K562 (cell line): Measurements from ENCODE around the gene NMRAL1. TPM values are rescaled to one million over a fixed set of nuclear protein-coding genes. Genes with fewer than 3 reads are reported as not detected.

Source experiments
- ATAC-seq: fragments of 200-7000 bp; cut with Tn5 transposase; 3 replicates; pipeline ENCODE4 v1.9.1; 2020; ENCODE audit warnings: moderate library complexity
- BruUV-seq: library from RNA; stranded (reverse); fragments of 400-500 nt; replicated peaks from 2 replicates; lab custom pipeline; 2021; lab: Mats Ljungman, UMichigan
- CTCF ChIA-PET: fragments of 300-600 bp; formaldehyde crosslinking; extraction: SDS; loops from one replicate; lab custom pipeline; 2021; ENCODE audit warnings: low intra/inter-chr PET ratio; lab: Yijun Ruan, JAX
- POLR2A ChIA-PET: fragments of 300-600, 350-650 bp; sonication (Branson Sonifier 250); formaldehyde crosslinking; extraction: SDS; loops from one replicate; lab custom pipeline; 2021; ENCODE audit warnings: antibody characterized with exemption, inconsistent platforms; lab: Yijun Ruan, JAX
- DNase-seq, 4 experiments: peaks; one replicate each; pipeline versions ENCODE4 v3.0.0 to v3.0.0-alpha.2; 2011 to 2018; ENCODE audit warnings: low spot score in 3 of 4, mixed read lengths in 3 of 4; ENCODE audit errors: extremely low read depth in 1 of 4
- FAIRE-seq: peaks from 2 replicates; lab custom pipeline; 2011; peaks lifted over from hg19 to GRCh38; lab: Jason Lieb, UNC
- H2AFZ ChIP-seq: 2 replicates; pipeline ENCODE4 v1.6.0; 2011; ENCODE audit warnings: low read depth, low read length, control low read depth, inconsistent platforms
- H3K27ac ChIP-seq: fragments of 200-600 bp; 3 replicates; pipeline ENCODE4 v1.8.0; 2011; ENCODE audit warnings: low read depth, mild to moderate bottlenecking, control low read depth, inconsistent platforms, low read length, moderate library complexity, mixed read lengths; ENCODE audit errors: extremely low read depth
- H3K27me3 ChIP-seq, 2 experiments: fragments of 300-600 bp in 1 of 2; 2 replicates in 1 of 2; 3 replicates in 1 of 2; pipeline versions ENCODE4 v1.6.0 to v1.8.0; 2011; ENCODE audit warnings: inconsistent platforms in 2 of 2, low read length in 2 of 2, mild to moderate bottlenecking in 1 of 2, mixed read lengths in 1 of 2, moderate library complexity in 1 of 2; ENCODE audit not compliant: control insufficient read depth in 2 of 2, insufficient read depth in 2 of 2
- H3K36me3 ChIP-seq: fragments of 300-600 bp; 3 replicates; pipeline ENCODE4 v1.8.0; 2011; ENCODE audit warnings: mild to moderate bottlenecking, low read length, inconsistent platforms; ENCODE audit not compliant: control insufficient read depth, insufficient read depth
- H3K4me1 ChIP-seq, 2 experiments: fragments of 200-600 bp in 1 of 2; replicated peaks in 1 of 2; 2 replicates in 1 of 2; 3 replicates in 1 of 2; pipeline versions ENCODE4 v1.5.1 to v1.8.0; 2011; ENCODE audit warnings: inconsistent platforms in 2 of 2, low read length in 2 of 2, mild to moderate bottlenecking in 1 of 2, mixed read lengths in 1 of 2, moderate library complexity in 1 of 2; ENCODE audit not compliant: control insufficient read depth in 2 of 2, insufficient read depth in 2 of 2
- H3K4me2 ChIP-seq: 2 replicates; pipeline ENCODE4 v1.6.1; 2011; ENCODE audit warnings: low read length, control low read depth, inconsistent platforms, mixed read lengths; ENCODE audit not compliant: insufficient read depth
- H3K4me3 ChIP-seq: fragments of 200-600 bp; sonication (generic), shearing (Covaris generic); 2 replicates; pipeline ENCODE4 v1.5.1; 2016; ENCODE audit warnings: control low read depth, inconsistent platforms
- H3K79me2 ChIP-seq: fragments of 200-600 bp; 3 replicates; pipeline ENCODE4 v1.8.0; 2011; ENCODE audit warnings: low read length, inconsistent platforms; ENCODE audit not compliant: control insufficient read depth, insufficient read depth
- H3K9ac ChIP-seq, 2 experiments: 2 replicates each; pipeline versions ENCODE4 v1.6.0 to v1.6.1; 2011; ENCODE audit warnings: low read depth in 2 of 2, low read length in 2 of 2, control low read depth in 1 of 2, inconsistent platforms in 1 of 2, mild to moderate bottlenecking in 1 of 2, mixed read lengths in 1 of 2; ENCODE audit not compliant: insufficient read depth in 1 of 2
- H3K9me1 ChIP-seq: one replicate; pipeline ENCODE4 v1.6.0; 2011; ENCODE audit warnings: inconsistent platforms, mild to moderate bottlenecking, low read length, moderate library complexity; ENCODE audit not compliant: control insufficient read depth, insufficient read depth
- H3K9me3 ChIP-seq: replicated peaks from 2 replicates; pipeline ENCODE4 v1.5.1; 2011; ENCODE audit warnings: low read depth, low read length, inconsistent platforms; ENCODE audit not compliant: control insufficient read depth, insufficient read depth
- H4K20me1 ChIP-seq: replicated peaks from 2 replicates; pipeline ENCODE4 v1.6.1; 2011; ENCODE audit warnings: low read length, inconsistent platforms, mixed read lengths; ENCODE audit not compliant: control insufficient read depth, insufficient read depth
- ATF3 ChIP-seq, 2 experiments: fragments of 450-650 bp in 1 of 2; sonication (generic) in 1 of 2; formaldehyde crosslinking in 1 of 2; IDR thresholded peaks in 1 of 2; conservative IDR thresholded peaks in 1 of 2; 2 replicates each; pipeline versions ENCODE4 v1.6.1 to v1.8.1; 2016 to 2023; ENCODE audit warnings: mild to moderate bottlenecking in 2 of 2, moderate library complexity in 2 of 2, inconsistent platforms in 1 of 2, missing genetic modification reagents in 1 of 2
- BACH1 ChIP-seq: fragments of 200-800 bp; sonication (Bioruptor generic); IDR thresholded peaks from 2 replicates; pipeline ENCODE4 v1.6.1; 2016; ENCODE audit warnings: missing genetic modification characterization, missing compliant biosample characterization
- BMI1 ChIP-seq: fragments of 150-350 bp; IDR thresholded peaks from 2 replicates; pipeline ENCODE4 v1.6.1; 2014; ENCODE audit warnings: low read length
- CHD2 ChIP-seq: IDR thresholded peaks from 2 replicates; pipeline ENCODE4 v1.6.1; 2011; ENCODE audit warnings: low read depth, low read length
- CHD4 ChIP-seq: fragments of 200-600 bp; sonication (generic); IDR thresholded peaks from 3 replicates; pipeline ENCODE4 v1.6.1; 2012; ENCODE audit warnings: low read depth, mild to moderate bottlenecking, mixed read lengths, low read length, inconsistent platforms; ENCODE audit not compliant: insufficient read depth, insufficient replicate concordance, poor library complexity, severe bottlenecking
- DPF2 ChIP-seq: fragments of 450-650 bp; IDR thresholded peaks from 2 replicates; pipeline ENCODE4 v1.6.1; 2016
- FIP1L1 ChIP-seq: fragments of 200-400 bp; formaldehyde crosslinking; IDR thresholded peaks from 2 replicates; pipeline ENCODE4 v1.6.1; 2018; ENCODE audit warnings: mild to moderate bottlenecking, low read depth, low read length; ENCODE audit not compliant: poor library complexity, severe bottlenecking
- HMG20A ChIP-seq: fragments of 450-650 bp; formaldehyde crosslinking; conservative IDR thresholded peaks from 2 replicates; pipeline ENCODE4 v1.4.0; 2020; ENCODE audit warnings: mild to moderate bottlenecking, mixed read lengths
- HNRNPH1 ChIP-seq: fragments of 200-400 bp; formaldehyde crosslinking; optimal IDR thresholded peaks from 2 replicates; pipeline ENCODE3; 2017; ENCODE audit warnings: low read depth, mild to moderate bottlenecking, low read length, moderate library complexity
- L3MBTL2 ChIP-seq: fragments of 450-650 bp; IDR thresholded peaks from 2 replicates; pipeline ENCODE4 v1.6.1; 2016; ENCODE audit warnings: mild to moderate bottlenecking, moderate library complexity
- NEUROD1 ChIP-seq: fragments of 150-350 bp; IDR thresholded peaks from 2 replicates; pipeline ENCODE4 v1.6.1; 2014; ENCODE audit warnings: borderline replicate concordance, low read length, low read depth; ENCODE audit not compliant: partially characterized antibody
- POLR2AphosphoS2 ChIP-seq: IDR thresholded peaks from 2 replicates; pipeline ENCODE4 v1.6.1; 2012; ENCODE audit warnings: low read length, improper control_type of control experiment
- RBM25 ChIP-seq: fragments of 200-400 bp; formaldehyde crosslinking; IDR thresholded peaks from 2 replicates; pipeline ENCODE4 v1.6.1; 2018; ENCODE audit warnings: low read length, low read depth, moderate library complexity; ENCODE audit not compliant: severe bottlenecking
- RBM39 ChIP-seq: fragments of 200-400 bp; formaldehyde crosslinking; optimal IDR thresholded peaks from 2 replicates; pipeline ENCODE3; 2018; ENCODE audit warnings: low read depth, low read length
- RFX1 ChIP-seq: fragments of 450-650 bp; IDR thresholded peaks from 2 replicates; pipeline ENCODE4 v1.6.1; 2016; ENCODE audit warnings: mild to moderate bottlenecking, moderate library complexity
- SMAD1 ChIP-seq: fragments of 150-350 bp; IDR thresholded peaks from 2 replicates; pipeline ENCODE4 v1.6.1; 2014; ENCODE audit warnings: low read length, low read depth; ENCODE audit not compliant: partially characterized antibody
- TEAD2 ChIP-seq: fragments of 450-650 bp; IDR thresholded peaks from 2 replicates; pipeline ENCODE4 v1.6.1; 2016; ENCODE audit warnings: missing genetic modification characterization, control low read depth, missing compliant biosample characterization
- YY1 ChIP-seq, 3 experiments: IDR thresholded peaks; 2 replicates each; pipeline ENCODE4 v1.6.1; 2011; ENCODE audit warnings: low read length in 2 of 3, mild to moderate bottlenecking in 2 of 3, moderate library complexity in 2 of 3, borderline replicate concordance in 1 of 3, control low read depth in 1 of 3, low read depth in 1 of 3; ENCODE audit not compliant: insufficient read depth in 3 of 3, insufficient replicate concordance in 2 of 3, control insufficient read depth in 1 of 3, insufficient read length in 1 of 3; ENCODE audit errors: extremely low read depth in 1 of 3
- ZNF253 ChIP-seq: fragments of 250-450 bp; sonication (Bioruptor Pico); conservative IDR thresholded peaks from 2 replicates; pipeline ENCODE4 v1.6.1; 2021; ENCODE audit warnings: mild to moderate bottlenecking
- ZNF277 ChIP-seq: fragments of 250-450 bp; sonication (Bioruptor Pico); IDR thresholded peaks from 2 replicates; pipeline ENCODE4 v1.8.0; 2022; ENCODE audit warnings: inconsistent platforms, mild to moderate bottlenecking, moderate library complexity, borderline replicate concordance
- WGBS: fragments of 100-300 bp; shearing (Covaris generic); methylation state at CpG from one replicate; pipeline ENCODE4 v1.1.6; 2016; ENCODE audit warnings: low coverage, mixed read lengths; ENCODE audit not compliant: insufficient coverage; ENCODE audit errors: missing lambda C conversion rate; 5-methylcytosine and 5-hydroxymethylcytosine counted together
- in situ Hi-C: fragments of 300-500 bp; cut with MboI; formaldehyde crosslinking; loops from 4 replicates; pipeline ENCODE4 v1.15.0; 2018; ENCODE audit warnings: inconsistent platforms, mixed read lengths
- intact Hi-C: fragments of 100-400 bp; cut with micrococcal nuclease; formaldehyde crosslinking; loops from 2 replicates; pipeline ENCODE4 v1.14.2; 2022
- polyA plus RNA-seq, 8 experiments: library from polyadenylated mRNA; depleted of rRNA in 4 of 8; stranded (reverse) in 5 of 8; unstranded in 3 of 8; fragments of >200 nt; fragmentation: Nextera tagmentation in 2 of 8; fragmentation: Illumina TruSeq in 1 of 8; extraction: Ambion mirVana in 2 of 8; extraction: Trizol in 1 of 8; gene quantifications; 2 replicates each; pipeline versions ENCODE4 v1.2.1 to v1.2.3, GENCODE V29; 2011 to 2014; ENCODE audit warnings: inconsistent platforms in 1 of 8, missing spikeins in 1 of 8
- total RNA-seq, 7 experiments: library from RNA; depleted of rRNA in 6 of 7; stranded (reverse); fragments of >200 nt in 6 of 7; fragmentation: Illumina TruSeq in 2 of 7; extraction: Trizol in 2 of 7; gene quantifications; 2 replicates each; pipeline versions ENCODE4 v1.2.1 to v1.2.3, GENCODE V29; 2011 to 2021; ENCODE audit warnings: low replicate concordance in 1 of 7

The NMRAL1 gene
- total and polyA plus RNA-seq, 9 of the 15 experiments (the other 6 are each of a cell fraction or from before 2014, with no cell fraction given) = 6.3 to 116 (median 63.2) TPM

- in situ Hi-C loops = no loop called here
- peaks cover 7 to 16% of the 10 kb centered on the region in 2 experiments; a peak in 3 of 5 replicates for H3K4me1 ChIP-seq
- ChIA-PET POLR2A (interaction anchor here (1.4 kb wide), 1 partner anchor 10 kb away, joined by 10 read pairs; the partner anchor contains the start of gene CORO7), CTCF (no interaction called here)
- peak within 1 kb of the TSS; percentile 95 to 99 for H3K9ac ChIP-seq
- H2AFZ ChIP-seq = peak within 1 kb of the TSS; percentile 100
- no peaks in the 10 kb centered on the region for H3K9me1 ChIP-seq
- H3K9me3 ChIP-seq = no peaks in the 10 kb centered on the region
- peaks cover 55% of the 10 kb centered on the region for H3K79me2 ChIP-seq
- intact Hi-C loops = loop anchor here (1.0 kb wide), 1 partner anchor 9 kb away; the partner anchor contains the start of gene CORO7
- peak within 1 kb of the TSS; percentile 89 for H3K4me3 ChIP-seq
- DNase-seq (peak; percentile 96 to 97 (median 96)), ATAC-seq (peak; percentile 95), FAIRE-seq (peak; percentile 97)
- under 1% methylated on average over 65 of the region's 68 CpGs for WGBS
- BruUV-seq = no TSS peak
- no peaks in the 10 kb centered on the region for H3K27me3 ChIP-seq
- H3K4me2 ChIP-seq = peak within 1 kb of the TSS; percentile 95
- H3K27ac ChIP-seq = peak within 1 kb of the TSS; percentile 98
- H4K20me1 ChIP-seq = no peaks in the 10 kb centered on the region
- H3K36me3 ChIP-seq = peaks cover 38% of the 10 kb centered on the region
- peak; percentile 68; the same call in 1 of the 2 replicates for TF ChIP-seq POLR2AphosphoS2
- TF ChIP-seq TEAD2 (tag) = no peak
- TF ChIP-seq HMG20A (CRISPR knock-in tag) = no peak
- TF ChIP-seq HNRNPH1 = no peak
- TF ChIP-seq FIP1L1 = peak; percentile 61
- TF ChIP-seq BACH1 = no peak
- no peak for TF ChIP-seq RBM39
- TF ChIP-seq CHD2 = peak; percentile 97
- TF ChIP-seq CHD4 = no peak
- TF ChIP-seq NEUROD1 = no peak
- peak; percentile 87 for TF ChIP-seq L3MBTL2
- TF ChIP-seq RBM25 = peak; percentile 96
- no peak for TF ChIP-seq DPF2
- TF ChIP-seq BMI1 = no peak
- TF ChIP-seq ZNF253 (CRISPR knock-in tag) = no peak
- peak; percentile 75 for TF ChIP-seq SMAD1
- TF ChIP-seq RFX1 = no peak
- no peak for TF ChIP-seq ZNF277 (CRISPR knock-in tag)
- peak; percentile 94 to 98 (median 97) for TF ChIP-seq YY1 (IDR thresholded peaks at IDR 0.05; ENCODE audit: borderline replicate concordance in 1 of 3, control insufficient read depth in 1 of 3, extremely low read depth in 1 of 3, insufficient read depth in 3 of 3, insufficient read length in 1 of 3, insufficient replicate concordance in 2 of 3, low read depth in 1 of 3, low read length in 2 of 3)
- TF ChIP-seq ATF3 (IDR thresholded peaks at IDR 0.05) = peak; percentile 92
- no peak for TF ChIP-seq ATF3 (CRISPR knock-in tag; conservative IDR thresholded peaks at IDR 0.05)
These were observed 48.9 kb downstream of the NMRAL1 start, which contains the start of gene DNAJA3 for GRCh38 chr16:4425378-4426020. DNAJA3 (plus strand) TSS chr16:4425868; CDS start chr16:4425882, 14 bp downstream.
